ENCODE measurements around the gene LDB3. TPM values are rescaled to one million over a fixed set of nuclear protein-coding genes. Genes with fewer than 3 reads are reported as not detected.

The LDB3 gene
- polyA plus RNA-seq, 2 of the 4 experiments (the other 2 are of a cell fraction): 0.13 TPM

DNA sequence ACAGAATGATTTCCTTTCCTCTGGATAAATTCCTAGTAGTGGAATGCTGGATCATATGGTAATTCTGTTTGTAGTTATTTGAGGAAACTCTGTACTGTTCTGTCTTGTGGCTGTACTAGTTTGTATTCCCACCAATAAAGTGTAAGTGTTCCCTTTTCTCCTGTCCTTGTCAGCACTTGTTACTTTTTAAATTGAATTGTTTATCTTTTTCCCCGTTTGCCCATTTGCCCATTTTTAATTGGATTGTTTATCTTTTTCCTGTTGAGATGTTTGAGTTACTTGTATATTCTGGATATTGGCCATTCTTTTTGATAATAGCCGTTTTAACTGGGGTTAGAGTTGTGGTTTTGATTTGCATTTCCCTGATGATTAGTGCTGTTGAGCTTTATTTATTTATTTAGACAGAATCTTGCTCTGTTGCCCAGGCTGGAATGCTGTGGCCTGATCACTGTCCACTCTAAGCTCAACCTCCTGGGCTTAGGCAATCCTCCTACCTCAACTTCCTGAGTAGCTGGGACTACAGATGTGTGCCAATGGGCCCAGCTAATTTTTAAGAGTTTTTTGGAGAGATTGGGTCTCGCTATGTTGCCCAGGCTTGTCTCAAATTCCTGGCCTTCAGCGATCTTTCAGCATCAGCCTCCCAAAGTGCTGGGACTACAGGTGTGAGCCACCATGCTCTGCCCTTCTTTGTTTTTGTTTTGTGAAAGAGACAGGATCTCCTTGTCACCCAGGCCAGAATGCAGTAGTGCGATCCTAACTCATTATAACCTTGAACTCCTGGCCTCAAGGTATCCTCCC lies 111.1 kb downstream of the LDB3 start:
- DNase-seq (ENCODE audit: low read depth in 1 of 2, low spot score in 1 of 2): no peak
- POLR2A ChIA-PET: no interaction called here
- Histone ChIP-seq H3K9me3 (no peaks in the 10 kb centered on the region), H3K27ac (no peak overlapping the region), H3K4me3 (no peak overlapping the region), H3K4me1 (peaks cover 17% of the 10 kb centered on the region), H3K4me2 (no peak overlapping the region)
- TF ChIP-seq HOXB13 (CRISPR knock-in tag; IDR thresholded peaks at IDR 0.05; ENCODE audit: low read depth) (no peak), POLR2AphosphoS2 (conservative IDR thresholded peaks at IDR 0.05; ENCODE audit: low read length) (no peak), SMC3 (IDR thresholded peaks at IDR 0.05) (no peak), EP300 (IDR thresholded peaks at IDR 0.05) (no peak), NPAS2 (CRISPR knock-in tag; IDR thresholded peaks at IDR 0.05; ENCODE audit: borderline replicate concordance) (no peak), RNF2 (IDR thresholded peaks at IDR 0.05; ENCODE audit: borderline replicate concordance, low read depth) (no peak), HDAC2 (IDR thresholded peaks at IDR 0.05) (no peak), TP53 (CRISPR knock-in tag; IDR thresholded peaks at IDR 0.05) (no peak), BHLHE40 (IDR thresholded peaks at IDR 0.05; ENCODE audit: low read depth, low read length) (no peak), EHMT2 (IDR thresholded peaks at IDR 0.05; ENCODE audit: low read depth) (no peak), SREBF2 (IDR thresholded peaks at IDR 0.05) (no peak), HOXB5 (CRISPR knock-in tag; IDR thresholded peaks at IDR 0.05) (no peak), RARB (CRISPR knock-in tag; IDR thresholded peaks at IDR 0.05) (no peak), HMGXB4 (CRISPR knock-in tag; IDR thresholded peaks at IDR 0.05; ENCODE audit: borderline replicate concordance) (no peak), KDM5A (IDR thresholded peaks at IDR 0.05) (no peak), FOSB (CRISPR knock-in tag; IDR thresholded peaks at IDR 0.05) (no peak), REST (IDR thresholded peaks at IDR 0.05) (no peak)
- WGBS (ENCODE audit: missing lambda C conversion rate): 89% methylated on average over 5 of the region's 5 CpGs
- no peak for FAIRE-seq
- no peak for ATAC-seq
- CTCF ChIA-PET: no interaction called here

GRCh38 chr10:86782701-86783418 lies 114.5 kb downstream of the LDB3 start:
- Histone ChIP-seq H3K9me3 (no peaks in the 10 kb centered on the region), H3K4me3 (no peak overlapping the region), H3K4me1 (peaks cover 6% of the 10 kb centered on the region; the same call in 2 of the 3 replicates), H3K4me2 (no peak overlapping the region), H3K27ac (no peak overlapping the region)
- TF ChIP-seq CHD2 (IDR thresholded peaks at IDR 0.05; ENCODE audit: low read length, partially characterized antibody): no peak
- TF ChIP-seq ZNF302 (CRISPR knock-in tag; IDR thresholded peaks at IDR 0.05): no peak
- TF ChIP-seq HDAC2 (IDR thresholded peaks at IDR 0.05): no peak
- no peak for TF ChIP-seq MAZ (IDR thresholded peaks at IDR 0.05; ENCODE audit: borderline replicate concordance, low read depth, low read length)
- no peak for TF ChIP-seq ZSCAN20 (CRISPR knock-in tag; IDR thresholded peaks at IDR 0.05)
- TF ChIP-seq, protein P1, sequence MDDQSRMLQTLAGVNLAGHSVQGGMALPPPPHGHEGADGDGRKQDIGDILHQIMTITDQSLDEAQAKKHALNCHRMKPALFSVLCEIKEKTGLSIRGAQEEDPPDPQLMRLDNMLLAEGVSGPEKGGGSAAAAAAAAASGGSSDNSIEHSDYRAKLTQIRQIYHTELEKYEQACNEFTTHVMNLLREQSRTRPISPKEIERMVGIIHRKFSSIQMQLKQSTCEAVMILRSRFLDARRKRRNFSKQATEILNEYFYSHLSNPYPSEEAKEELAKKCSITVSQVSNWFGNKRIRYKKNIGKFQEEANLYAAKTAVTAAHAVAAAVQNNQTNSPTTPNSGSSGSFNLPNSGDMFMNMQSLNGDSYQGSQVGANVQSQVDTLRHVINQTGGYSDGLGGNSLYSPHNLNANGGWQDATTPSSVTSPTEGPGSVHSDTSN (IDR thresholded peaks at IDR 0.05): no peak
- no peak for TF ChIP-seq HMGXB4 (CRISPR knock-in tag; IDR thresholded peaks at IDR 0.05; ENCODE audit: borderline replicate concordance)
- no peak for TF ChIP-seq ELK1 (IDR thresholded peaks at IDR 0.05; ENCODE audit: low read depth, low read length)
- TF ChIP-seq CHD4 (IDR thresholded peaks at IDR 0.05; ENCODE audit: borderline replicate concordance): no peak
- TF ChIP-seq JUN (IDR thresholded peaks at IDR 0.05): no peak
- no peak for TF ChIP-seq HEYL (CRISPR knock-in tag; IDR thresholded peaks at IDR 0.05)
- no peak for DNase-seq (ENCODE audit: low read depth in 1 of 2, low spot score in 1 of 2)
- ATAC-seq: no peak
- POLR2A ChIA-PET: no interaction called here
- WGBS (ENCODE audit: missing lambda C conversion rate): 97% methylated on average over 1 of the region's 1 CpG
- no peak for FAIRE-seq
- CTCF ChIA-PET: interaction anchor here (0.6 to 1.4 kb wide), 4 partner anchors 12 to 156 kb away, joined by 3 to 4 read pairs (median 3); no protein-coding TSS in a partner anchor

Measured in A549 (cell line).